Measurements from ENCODE around the gene OR2L13. TPM values are rescaled to one million over a fixed set of nuclear protein-coding genes. Genes with fewer than 3 reads are reported as not detected.
"Not testable (repeated sequence)": the region's sequence is repeated elsewhere in the genome, so short reads cannot be mapped to it uniquely, and the experiment has no call there.

The OR2L13 gene
- total RNA-seq, 1 experiment from 2014 or later = not detected

DNA sequence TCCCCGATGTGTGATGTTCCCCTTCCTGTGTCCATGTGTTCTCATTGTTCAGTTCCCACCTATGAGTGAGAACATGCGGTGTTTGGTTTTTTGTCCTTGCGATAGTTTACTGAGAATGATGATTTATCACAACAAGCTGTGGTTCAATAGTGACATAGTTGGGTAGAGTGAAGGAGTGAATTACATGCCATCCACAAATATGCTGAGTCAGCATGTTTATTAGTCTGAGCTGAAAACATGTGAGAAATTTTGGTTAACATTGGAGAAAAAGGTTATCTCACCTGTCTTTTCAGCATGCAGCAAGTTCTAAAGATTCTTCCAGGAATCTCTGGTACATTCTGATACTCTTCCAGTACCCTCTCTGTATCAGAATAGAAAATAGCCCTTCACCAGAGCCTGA is 29.4 kb upstream of the OR2L13 start (continued):
- TF ChIP-seq, protein P1, sequence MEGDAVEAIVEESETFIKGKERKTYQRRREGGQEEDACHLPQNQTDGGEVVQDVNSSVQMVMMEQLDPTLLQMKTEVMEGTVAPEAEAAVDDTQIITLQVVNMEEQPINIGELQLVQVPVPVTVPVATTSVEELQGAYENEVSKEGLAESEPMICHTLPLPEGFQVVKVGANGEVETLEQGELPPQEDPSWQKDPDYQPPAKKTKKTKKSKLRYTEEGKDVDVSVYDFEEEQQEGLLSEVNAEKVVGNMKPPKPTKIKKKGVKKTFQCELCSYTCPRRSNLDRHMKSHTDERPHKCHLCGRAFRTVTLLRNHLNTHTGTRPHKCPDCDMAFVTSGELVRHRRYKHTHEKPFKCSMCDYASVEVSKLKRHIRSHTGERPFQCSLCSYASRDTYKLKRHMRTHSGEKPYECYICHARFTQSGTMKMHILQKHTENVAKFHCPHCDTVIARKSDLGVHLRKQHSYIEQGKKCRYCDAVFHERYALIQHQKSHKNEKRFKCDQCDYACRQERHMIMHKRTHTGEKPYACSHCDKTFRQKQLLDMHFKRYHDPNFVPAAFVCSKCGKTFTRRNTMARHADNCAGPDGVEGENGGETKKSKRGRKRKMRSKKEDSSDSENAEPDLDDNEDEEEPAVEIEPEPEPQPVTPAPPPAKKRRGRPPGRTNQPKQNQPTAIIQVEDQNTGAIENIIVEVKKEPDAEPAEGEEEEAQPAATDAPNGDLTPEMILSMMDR (IDR thresholded peaks at IDR 0.05) = no peak
- TF ChIP-seq, protein P2, sequence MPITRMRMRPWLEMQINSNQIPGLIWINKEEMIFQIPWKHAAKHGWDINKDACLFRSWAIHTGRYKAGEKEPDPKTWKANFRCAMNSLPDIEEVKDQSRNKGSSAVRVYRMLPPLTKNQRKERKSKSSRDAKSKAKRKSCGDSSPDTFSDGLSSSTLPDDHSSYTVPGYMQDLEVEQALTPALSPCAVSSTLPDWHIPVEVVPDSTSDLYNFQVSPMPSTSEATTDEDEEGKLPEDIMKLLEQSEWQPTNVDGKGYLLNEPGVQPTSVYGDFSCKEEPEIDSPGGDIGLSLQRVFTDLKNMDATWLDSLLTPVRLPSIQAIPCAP (CRISPR knock-in tag; IDR thresholded peaks at IDR 0.05) = no peak
- TF ChIP-seq GTF2I (CRISPR knock-in tag; conservative IDR thresholded peaks at IDR 0.05) = no peak

DNA sequence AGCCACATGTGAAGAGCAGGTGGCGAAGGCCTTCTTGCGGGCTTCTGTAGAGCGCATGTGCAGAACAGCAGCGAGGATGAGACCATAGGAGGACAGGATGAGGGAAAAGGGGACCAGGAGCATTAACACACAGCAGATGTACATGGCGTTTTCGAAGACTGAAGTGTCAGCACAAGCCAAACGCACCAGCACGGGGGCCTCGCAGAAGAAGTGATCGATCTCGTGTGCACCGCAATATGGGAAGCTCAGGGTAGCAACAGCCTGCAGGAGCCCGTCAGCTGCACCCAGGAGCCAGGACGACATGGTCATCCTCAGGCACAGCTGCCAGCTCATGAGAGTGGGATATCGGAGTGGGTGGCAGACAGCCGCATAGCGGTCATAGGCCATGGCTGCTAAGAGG is 11.1 kb upstream of the OR2L13 start:
- H3K4me1 Mint-ChIP-seq; ATAC-seq; DNase-seq (ENCODE audit: low spot score); H3K27ac Mint-ChIP-seq; CTCF ChIA-PET; H3K4me3 Mint-ChIP-seq; H3K27me3 Mint-ChIP-seq (ENCODE audit: low read depth); POLR2A ChIA-PET: not testable (repeated sequence)
- Mint-ChIP-seq H3K9me3 (peaks cover 78% of the 10 kb centered on the region), H3K36me3 (peaks cover 59% of the 10 kb centered on the region)

DNA sequence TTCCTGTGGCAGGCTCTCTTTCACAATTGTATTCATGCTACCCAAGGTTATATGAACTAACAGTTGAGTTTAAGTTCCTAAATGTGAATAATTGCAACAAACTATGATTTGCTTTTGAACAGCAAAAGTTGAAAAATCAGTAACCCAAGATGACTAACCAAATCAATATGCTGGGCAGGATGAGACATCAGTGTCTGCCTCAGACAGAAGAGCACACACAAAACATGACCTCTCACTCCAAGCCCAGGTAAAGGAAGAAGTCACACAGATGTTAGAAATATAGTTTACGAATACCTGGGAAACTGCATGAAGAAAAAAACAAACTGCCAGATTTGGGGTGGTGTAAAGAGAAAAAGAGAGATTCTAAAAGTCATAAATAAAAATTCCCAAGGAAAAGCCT is 3.5 kb downstream of the OR2L13 start:
- H3K36me3 Mint-ChIP-seq = peaks cover 68% of the 10 kb centered on the region
- POLR2A ChIA-PET = no interaction called here
- H3K9me3 Mint-ChIP-seq = peaks cover 85% of the 10 kb centered on the region

More for the DNA sequence above, 3.5 kb downstream of the OR2L13 start:
- Mint-ChIP-seq H3K4me1 (no peaks in the 10 kb centered on the region), H3K27me3 (ENCODE audit: low read depth) (peaks cover 16% of the 10 kb centered on the region), H3K27ac (no peak overlapping the region), H3K4me3 (no peak overlapping the region)
- CTCF ChIA-PET = no interaction called here
- TF ChIP-seq RELA (CRISPR knock-in tag; IDR thresholded peaks at IDR 0.05; ENCODE audit: borderline replicate concordance) = no peak
- TF ChIP-seq ZNF263 (CRISPR knock-in tag; IDR thresholded peaks at IDR 0.05; ENCODE audit: low read depth) = no peak
- TF ChIP-seq, protein P3, sequence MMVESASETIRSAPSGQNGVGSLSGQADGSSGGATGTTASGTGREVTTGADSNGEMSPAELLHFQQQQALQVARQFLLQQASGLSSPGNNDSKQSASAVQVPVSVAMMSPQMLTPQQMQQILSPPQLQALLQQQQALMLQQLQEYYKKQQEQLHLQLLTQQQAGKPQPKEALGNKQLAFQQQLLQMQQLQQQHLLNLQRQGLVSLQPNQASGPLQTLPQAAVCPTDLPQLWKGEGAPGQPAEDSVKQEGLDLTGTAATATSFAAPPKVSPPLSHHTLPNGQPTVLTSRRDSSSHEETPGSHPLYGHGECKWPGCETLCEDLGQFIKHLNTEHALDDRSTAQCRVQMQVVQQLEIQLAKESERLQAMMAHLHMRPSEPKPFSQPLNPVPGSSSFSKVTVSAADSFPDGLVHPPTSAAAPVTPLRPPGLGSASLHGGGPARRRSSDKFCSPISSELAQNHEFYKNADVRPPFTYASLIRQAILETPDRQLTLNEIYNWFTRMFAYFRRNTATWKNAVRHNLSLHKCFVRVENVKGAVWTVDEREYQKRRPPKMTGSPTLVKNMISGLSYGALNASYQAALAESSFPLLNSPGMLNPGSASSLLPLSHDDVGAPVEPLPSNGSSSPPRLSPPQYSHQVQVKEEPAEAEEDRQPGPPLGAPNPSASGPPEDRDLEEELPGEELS (CRISPR knock-in tag; IDR thresholded peaks at IDR 0.05) = no peak
- no peak for TF ChIP-seq CBFB (CRISPR knock-in tag; IDR thresholded peaks at IDR 0.05; ENCODE audit: low read depth)
- TF ChIP-seq, protein P4, sequence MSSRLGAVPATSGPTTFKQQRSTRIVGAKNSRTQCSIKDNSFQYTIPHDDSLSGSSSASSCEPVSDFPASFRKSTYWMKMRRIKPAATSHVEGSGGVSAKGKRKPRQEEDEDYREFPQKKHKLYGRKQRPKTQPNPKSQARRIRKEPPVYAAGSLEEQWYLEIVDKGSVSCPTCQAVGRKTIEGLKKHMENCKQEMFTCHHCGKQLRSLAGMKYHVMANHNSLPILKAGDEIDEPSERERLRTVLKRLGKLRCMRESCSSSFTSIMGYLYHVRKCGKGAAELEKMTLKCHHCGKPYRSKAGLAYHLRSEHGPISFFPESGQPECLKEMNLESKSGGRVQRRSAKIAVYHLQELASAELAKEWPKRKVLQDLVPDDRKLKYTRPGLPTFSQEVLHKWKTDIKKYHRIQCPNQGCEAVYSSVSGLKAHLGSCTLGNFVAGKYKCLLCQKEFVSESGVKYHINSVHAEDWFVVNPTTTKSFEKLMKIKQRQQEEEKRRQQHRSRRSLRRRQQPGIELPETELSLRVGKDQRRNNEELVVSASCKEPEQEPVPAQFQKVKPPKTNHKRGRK (CRISPR knock-in tag; IDR thresholded peaks at IDR 0.05; ENCODE audit: borderline replicate concordance) = no peak
- TF ChIP-seq, protein P5, sequence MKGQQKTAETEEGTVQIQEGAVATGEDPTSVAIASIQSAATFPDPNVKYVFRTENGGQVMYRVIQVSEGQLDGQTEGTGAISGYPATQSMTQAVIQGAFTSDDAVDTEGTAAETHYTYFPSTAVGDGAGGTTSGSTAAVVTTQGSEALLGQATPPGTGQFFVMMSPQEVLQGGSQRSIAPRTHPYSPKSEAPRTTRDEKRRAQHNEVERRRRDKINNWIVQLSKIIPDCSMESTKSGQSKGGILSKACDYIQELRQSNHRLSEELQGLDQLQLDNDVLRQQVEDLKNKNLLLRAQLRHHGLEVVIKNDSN (CRISPR knock-in tag; IDR thresholded peaks at IDR 0.05) = no peak
- TF ChIP-seq NFE2L1 (CRISPR knock-in tag; IDR thresholded peaks at IDR 0.05) = no peak
- TF ChIP-seq GABPB1 (CRISPR knock-in tag; IDR thresholded peaks at IDR 0.05) = no peak
- TF ChIP-seq NR2C2 (CRISPR knock-in tag; IDR thresholded peaks at IDR 0.05) = no peak
- TF ChIP-seq, protein P6, sequence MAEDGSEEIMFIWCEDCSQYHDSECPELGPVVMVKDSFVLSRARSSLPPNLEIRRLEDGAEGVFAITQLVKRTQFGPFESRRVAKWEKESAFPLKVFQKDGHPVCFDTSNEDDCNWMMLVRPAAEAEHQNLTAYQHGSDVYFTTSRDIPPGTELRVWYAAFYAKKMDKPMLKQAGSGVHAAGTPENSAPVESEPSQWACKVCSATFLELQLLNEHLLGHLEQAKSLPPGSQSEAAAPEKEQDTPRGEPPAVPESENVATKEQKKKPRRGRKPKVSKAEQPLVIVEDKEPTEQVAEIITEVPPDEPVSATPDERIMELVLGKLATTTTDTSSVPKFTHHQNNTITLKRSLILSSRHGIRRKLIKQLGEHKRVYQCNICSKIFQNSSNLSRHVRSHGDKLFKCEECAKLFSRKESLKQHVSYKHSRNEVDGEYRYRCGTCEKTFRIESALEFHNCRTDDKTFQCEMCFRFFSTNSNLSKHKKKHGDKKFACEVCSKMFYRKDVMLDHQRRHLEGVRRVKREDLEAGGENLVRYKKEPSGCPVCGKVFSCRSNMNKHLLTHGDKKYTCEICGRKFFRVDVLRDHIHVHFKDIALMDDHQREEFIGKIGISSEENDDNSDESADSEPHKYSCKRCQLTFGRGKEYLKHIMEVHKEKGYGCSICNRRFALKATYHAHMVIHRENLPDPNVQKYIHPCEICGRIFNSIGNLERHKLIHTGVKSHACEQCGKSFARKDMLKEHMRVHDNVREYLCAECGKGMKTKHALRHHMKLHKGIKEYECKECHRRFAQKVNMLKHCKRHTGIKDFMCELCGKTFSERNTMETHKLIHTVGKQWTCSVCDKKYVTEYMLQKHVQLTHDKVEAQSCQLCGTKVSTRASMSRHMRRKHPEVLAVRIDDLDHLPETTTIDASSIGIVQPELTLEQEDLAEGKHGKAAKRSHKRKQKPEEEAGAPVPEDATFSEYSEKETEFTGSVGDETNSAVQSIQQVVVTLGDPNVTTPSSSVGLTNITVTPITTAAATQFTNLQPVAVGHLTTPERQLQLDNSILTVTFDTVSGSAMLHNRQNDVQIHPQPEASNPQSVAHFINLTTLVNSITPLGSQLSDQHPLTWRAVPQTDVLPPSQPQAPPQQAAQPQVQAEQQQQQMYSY (CRISPR knock-in tag; IDR thresholded peaks at IDR 0.05) = no peak
- no peak for TF ChIP-seq ZNF671 (CRISPR knock-in tag; IDR thresholded peaks at IDR 0.05)
- TF ChIP-seq, protein P7, sequence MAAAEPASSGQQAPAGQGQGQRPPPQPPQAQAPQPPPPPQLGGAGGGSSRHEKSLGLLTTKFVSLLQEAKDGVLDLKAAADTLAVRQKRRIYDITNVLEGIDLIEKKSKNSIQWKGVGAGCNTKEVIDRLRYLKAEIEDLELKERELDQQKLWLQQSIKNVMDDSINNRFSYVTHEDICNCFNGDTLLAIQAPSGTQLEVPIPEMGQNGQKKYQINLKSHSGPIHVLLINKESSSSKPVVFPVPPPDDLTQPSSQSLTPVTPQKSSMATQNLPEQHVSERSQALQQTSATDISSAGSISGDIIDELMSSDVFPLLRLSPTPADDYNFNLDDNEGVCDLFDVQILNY (CRISPR knock-in tag; IDR thresholded peaks at IDR 0.05) = no peak
- no peak for TF ChIP-seq HMGA2 (CRISPR knock-in tag; IDR thresholded peaks at IDR 0.05)
- TF ChIP-seq, protein P8, sequence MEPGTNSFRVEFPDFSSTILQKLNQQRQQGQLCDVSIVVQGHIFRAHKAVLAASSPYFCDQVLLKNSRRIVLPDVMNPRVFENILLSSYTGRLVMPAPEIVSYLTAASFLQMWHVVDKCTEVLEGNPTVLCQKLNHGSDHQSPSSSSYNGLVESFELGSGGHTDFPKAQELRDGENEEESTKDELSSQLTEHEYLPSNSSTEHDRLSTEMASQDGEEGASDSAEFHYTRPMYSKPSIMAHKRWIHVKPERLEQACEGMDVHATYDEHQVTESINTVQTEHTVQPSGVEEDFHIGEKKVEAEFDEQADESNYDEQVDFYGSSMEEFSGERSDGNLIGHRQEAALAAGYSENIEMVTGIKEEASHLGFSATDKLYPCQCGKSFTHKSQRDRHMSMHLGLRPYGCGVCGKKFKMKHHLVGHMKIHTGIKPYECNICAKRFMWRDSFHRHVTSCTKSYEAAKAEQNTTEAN (CRISPR knock-in tag; IDR thresholded peaks at IDR 0.05) = no peak
- DNase-seq (ENCODE audit: low spot score) (no peak), ATAC-seq (no peak)
